NCI-H1930 (cell line): ENCODE measurements around the gene APCDD1L.

Experiments
- DNase-seq, 2 experiments: peaks; one replicate each; lab custom pipeline; 2025; lab: John Stamatoyannopoulos, UW

Gene APCDD1L

GRCh38 chr20:58492074-58492718 is 23.0 kb downstream of the APCDD1L start:
- no peak for DNase-seq

- no peak for DNase-seq
These were observed 29.0 kb downstream of the APCDD1L start for GRCh38 chr20:58486207-58486606.

GRCh38 chr20:58485393-58485792 is 29.8 kb downstream of the APCDD1L start:
- no peak for DNase-seq

GRCh38 chr20:58483470-58483869 is 31.7 kb downstream of the APCDD1L start:
- DNase-seq, result no peak

- no peak for DNase-seq
These were observed 32.1 kb downstream of the APCDD1L start for GRCh38 chr20:58483051-58483450.

GRCh38 chr20:58482416-58482815 is 32.8 kb downstream of the APCDD1L start:
- no peak for DNase-seq

GRCh38 chr20:58481481-58482021 is 33.6 kb downstream of the APCDD1L start:
- DNase-seq, result no peak

GRCh38 chr20:58480551-58481336 is 34.5 kb downstream of the APCDD1L start:
- no peak for DNase-seq

- no peak for DNase-seq
These were observed 35.3 kb downstream of the APCDD1L start for GRCh38 chr20:58479726-58480440.

- DNase-seq, result no peak
These were observed 36.9 kb downstream of the APCDD1L start for GRCh38 chr20:58478141-58478805.

- DNase-seq, result no peak
These were observed 39.7 kb downstream of the APCDD1L start for GRCh38 chr20:58475466-58475865.

- DNase-seq, result no peak
These were observed 41.5 kb downstream of the APCDD1L start for GRCh38 chr20:58473453-58474425.

GRCh38 chr20:58472273-58473018 is 42.8 kb downstream of the APCDD1L start:
- no peak for DNase-seq

- DNase-seq, result no peak
These were observed 43.7 kb downstream of the APCDD1L start for GRCh38 chr20:58471193-58472164.

- DNase-seq, result no peak
These were observed 44.6 kb downstream of the APCDD1L start for GRCh38 chr20:58470336-58471192.

- DNase-seq, result no peak
These were observed 45.6 kb downstream of the APCDD1L start for GRCh38 chr20:58469616-58470015.

GRCh38 chr20:58467572-58468527 is 47.3 kb downstream of the APCDD1L start:
- DNase-seq, result no peak
